ENCODE results near the gene ITCH. TPM values are rescaled to one million over a fixed set of nuclear protein-coding genes. Genes with fewer than 3 reads are reported as not detected.

ITCH gene
- polyA plus RNA-seq, 3 donors, result 13.3 to 26.6 (median 19.9) TPM

GRCh38 chr20:34473262-34473883 is 110.3 kb downstream of the ITCH start:
- Mint-ChIP-seq H3K27me3 (ENCODE audit: low read depth in 3 of 3) (no peaks in the 10 kb centered on the region), H3K36me3 (peaks cover 59 to 87% of the 10 kb centered on the region in 2 donors), H3K27ac (peak overlapping the region in 2 of 7 donors; percentile 25 to 50), H3K9me3 (no peaks in the 10 kb centered on the region), H3K4me1 (peaks cover 7% of the 10 kb centered on the region), H3K4me3 (no peak overlapping the region)
- Histone ChIP-seq H3K4me1 (ENCODE audit: control insufficient read depth in 1 of 2, insufficient read depth in 2 of 2, low read length in 2 of 2) (no peaks in the 10 kb centered on the region), H3K9me3 (replicated peaks in 1 of 2; ENCODE audit: control insufficient read depth in 1 of 2, insufficient read depth in 1 of 2, low read length in 2 of 2) (no peaks in the 10 kb centered on the region), H2AFZ (ENCODE audit: insufficient read depth, low read depth, low read length, poor library complexity, severe bottlenecking) (no peak overlapping the region), H3K9ac (ENCODE audit: insufficient read depth, low read length, poor library complexity, severe bottlenecking) (no peak overlapping the region), H3K36me3 (replicated peaks in 1 of 2; ENCODE audit: control insufficient read depth in 1 of 2, insufficient read depth in 2 of 2, low read length in 2 of 2) (peaks cover 70 to 78% of the 10 kb centered on the region in 2 donors), H3K4me3 (replicated peaks in 1 of 3; ENCODE audit: low read depth in 2 of 3, low read length in 3 of 3) (no peak overlapping the region), H3K27me3 (ENCODE audit: control insufficient read depth in 2 of 2, insufficient read depth in 2 of 2, low read length in 2 of 2) (no peaks in the 10 kb centered on the region), H3K79me2 (ENCODE audit: insufficient read depth, low read length) (no peaks in the 10 kb centered on the region), H3K27ac (ENCODE audit: low read depth in 1 of 2, low read length in 2 of 2) (no peak overlapping the region), H4K20me1 (ENCODE audit: insufficient read depth, low read length) (peaks cover 46% of the 10 kb centered on the region), H3K4me2 (replicated peaks; ENCODE audit: extremely low read depth, low read length, poor library complexity, severe bottlenecking) (no peak overlapping the region)
- no peak for DNase-seq
- no peak for TF ChIP-seq CTCF (IDR thresholded peaks at IDR 0.05)
- no CpG with 5 or more reads among the region's 5 CpGs for WGBS (ENCODE audit: insufficient coverage)
- intact Hi-C loops (cut with micrococcal nuclease), result no loop called here

GRCh38 chr20:34475979-34476736 is 113.1 kb downstream of the ITCH start:
- Histone ChIP-seq H3K4me2 (replicated peaks; ENCODE audit: extremely low read depth, low read length, poor library complexity, severe bottlenecking) (no peak overlapping the region), H3K4me1 (ENCODE audit: control insufficient read depth in 1 of 2, insufficient read depth in 2 of 2, low read length in 2 of 2) (no peaks in the 10 kb centered on the region), H3K9ac (ENCODE audit: insufficient read depth, low read length, poor library complexity, severe bottlenecking) (no peak overlapping the region), H3K9me3 (replicated peaks in 1 of 2; ENCODE audit: control insufficient read depth in 1 of 2, insufficient read depth in 1 of 2, low read length in 2 of 2) (no peaks in the 10 kb centered on the region), H4K20me1 (ENCODE audit: insufficient read depth, low read length) (peaks cover 27% of the 10 kb centered on the region), H3K27me3 (ENCODE audit: control insufficient read depth in 2 of 2, insufficient read depth in 2 of 2, low read length in 2 of 2) (no peaks in the 10 kb centered on the region), H3K4me3 (replicated peaks in 1 of 3; ENCODE audit: low read depth in 2 of 3, low read length in 3 of 3) (no peak overlapping the region), H3K36me3 (replicated peaks in 1 of 2; ENCODE audit: control insufficient read depth in 1 of 2, insufficient read depth in 2 of 2, low read length in 2 of 2) (peaks cover 72 to 79% of the 10 kb centered on the region in 2 donors), H2AFZ (ENCODE audit: insufficient read depth, low read depth, low read length, poor library complexity, severe bottlenecking) (no peak overlapping the region), H3K79me2 (ENCODE audit: insufficient read depth, low read length) (no peaks in the 10 kb centered on the region), H3K27ac (ENCODE audit: low read depth in 1 of 2, low read length in 2 of 2) (no peak overlapping the region)
- H3K36me3 Mint-ChIP-seq, result peaks cover 62 to 85% of the 10 kb centered on the region in 2 donors
- peak; percentile 79 for TF ChIP-seq CTCF (IDR thresholded peaks at IDR 0.05)
- WGBS (ENCODE audit: insufficient coverage), result 22% methylated on average over 30 of the region's 38 CpGs
- H3K27me3 Mint-ChIP-seq (ENCODE audit: low read depth in 3 of 3), result no peaks in the 10 kb centered on the region
- intact Hi-C loops (cut with micrococcal nuclease), result no loop called here
- H3K4me1 Mint-ChIP-seq, result peaks cover 7% of the 10 kb centered on the region
- peak overlapping the region in 1 of 7 donors; percentile 50 for H3K27ac Mint-ChIP-seq
- no peak overlapping the region for H3K4me3 Mint-ChIP-seq
- peak; percentile 3 to 29 (median 12) for DNase-seq
- peaks cover 0 to 3% (median 0%) of the 10 kb centered on the region in 7 donors for H3K9me3 Mint-ChIP-seq
